ENCODE measurements around the gene UPK1B. TPM values are rescaled to one million over a fixed set of nuclear protein-coding genes. Genes with fewer than 3 reads are reported as not detected.
"Not testable (repeated sequence)": the region's sequence is repeated elsewhere in the genome, so short reads cannot be mapped to it uniquely, and the experiment has no call there.

The UPK1B gene
- not detected for polyA plus RNA-seq (2012; ENCODE audit: insufficient read depth, insufficient read length)

- H3K4me3 ChIP-seq (ENCODE audit: low read length) = no peak within 1 kb of the TSS
- no peak for DNase-seq (ENCODE audit: low read depth, low spot score)
These were observed at the start of gene UPK1B for GRCh38 chr3:119173325-119173724. UPK1B (plus strand) TSS chr3:119173598; CDS start chr3:119186742, 13,144 bp downstream.

GRCh38 chr3:119125342-119125741 lies 48.1 kb upstream of the UPK1B start:
- no peak for DNase-seq (ENCODE audit: low read depth, low spot score)
- H3K4me3 ChIP-seq (ENCODE audit: low read length) = no peak overlapping the region

- H3K4me3 ChIP-seq (ENCODE audit: low read length) = no peak overlapping the region
- no peak for DNase-seq (ENCODE audit: low read depth, low spot score)
These were observed 47.5 kb upstream of the UPK1B start for GRCh38 chr3:119125742-119126504.

GRCh38 chr3:119130291-119130690 lies 43.1 kb upstream of the UPK1B start:
- H3K4me3 ChIP-seq (ENCODE audit: low read length); DNase-seq (ENCODE audit: low read depth, low spot score): not testable (repeated sequence)

- DNase-seq (ENCODE audit: low read depth, low spot score); H3K4me3 ChIP-seq (ENCODE audit: low read length): not testable (repeated sequence)
These were observed 41.1 kb upstream of the UPK1B start for GRCh38 chr3:119132291-119132690.

- not testable (repeated sequence) for DNase-seq (ENCODE audit: low read depth, low spot score); H3K4me3 ChIP-seq (ENCODE audit: low read length)
These were observed 34.0 kb upstream of the UPK1B start for GRCh38 chr3:119139360-119139759.

GRCh38 chr3:119140466-119140865 lies 32.9 kb upstream of the UPK1B start:
- H3K4me3 ChIP-seq (ENCODE audit: low read length) = no peak overlapping the region

GRCh38 chr3:119145128-119145499 lies 28.3 kb upstream of the UPK1B start:
- no peak for DNase-seq (ENCODE audit: low read depth, low spot score)

More at GRCh38 chr3:119140466-119140865, 32.9 kb upstream of the UPK1B start:
- DNase-seq (ENCODE audit: low read depth, low spot score) = no peak

GRCh38 chr3:119145500-119146167 lies 27.8 kb upstream of the UPK1B start, which contains the start of gene TEX55:
TEX55 (plus strand) TSS chr3:119146165; CDS start chr3:119146190, 25 bp downstream.
- DNase-seq (ENCODE audit: low read depth, low spot score) = peak; percentile 15
- H3K4me3 ChIP-seq (ENCODE audit: low read length) = no peak within 1 kb of the TSS

More at GRCh38 chr3:119145128-119145499, 28.3 kb upstream of the UPK1B start:
- no peak overlapping the region for H3K4me3 ChIP-seq (ENCODE audit: low read length)

GRCh38 chr3:119146578-119147375 lies 26.6 kb upstream of the UPK1B start:
- H3K4me3 ChIP-seq (ENCODE audit: low read length) = no peak overlapping the region
- no peak for DNase-seq (ENCODE audit: low read depth, low spot score)

GRCh38 chr3:119147494-119147893 lies 25.9 kb upstream of the UPK1B start:
- no peak for DNase-seq (ENCODE audit: low read depth, low spot score)
- no peak overlapping the region for H3K4me3 ChIP-seq (ENCODE audit: low read length)

GRCh38 chr3:119148493-119149180 lies 24.8 kb upstream of the UPK1B start:
- DNase-seq (ENCODE audit: low read depth, low spot score) = no peak

GRCh38 chr3:119149484-119149883 lies 23.9 kb upstream of the UPK1B start:
- DNase-seq (ENCODE audit: low read depth, low spot score) = no peak

More at GRCh38 chr3:119148493-119149180, 24.8 kb upstream of the UPK1B start:
- H3K4me3 ChIP-seq (ENCODE audit: low read length) = no peak overlapping the region

GRCh38 chr3:119156868-119157267 lies 16.5 kb upstream of the UPK1B start:
- no peak overlapping the region for H3K4me3 ChIP-seq (ENCODE audit: low read length)
- no peak for DNase-seq (ENCODE audit: low read depth, low spot score)

More at GRCh38 chr3:119149484-119149883, 23.9 kb upstream of the UPK1B start:
- H3K4me3 ChIP-seq (ENCODE audit: low read length) = no peak overlapping the region

- DNase-seq (ENCODE audit: low read depth, low spot score) = no peak
- H3K4me3 ChIP-seq (ENCODE audit: low read length) = no peak overlapping the region
These were observed 15.4 kb upstream of the UPK1B start for GRCh38 chr3:119157971-119158370.

- DNase-seq (ENCODE audit: low read depth, low spot score) = no peak
- no peak overlapping the region for H3K4me3 ChIP-seq (ENCODE audit: low read length)
These were observed 13.0 kb upstream of the UPK1B start for GRCh38 chr3:119160361-119160760.

GRCh38 chr3:119160815-119161214 lies 12.6 kb upstream of the UPK1B start:
- DNase-seq (ENCODE audit: low read depth, low spot score) = no peak
- no peak overlapping the region for H3K4me3 ChIP-seq (ENCODE audit: low read length)

- H3K4me3 ChIP-seq (ENCODE audit: low read length) = no peak overlapping the region
- DNase-seq (ENCODE audit: low read depth, low spot score) = no peak
These were observed 12.2 kb upstream of the UPK1B start for GRCh38 chr3:119161240-119161639.

- H3K4me3 ChIP-seq (ENCODE audit: low read length); DNase-seq (ENCODE audit: low read depth, low spot score): not testable (repeated sequence)
These were observed 8.7 kb upstream of the UPK1B start for GRCh38 chr3:119164745-119165144.

All from Jurkat, Clone E6-1 (cell line).